MCF 10A (cell line): ENCODE data around the gene ZBTB48. TPM values are rescaled to one million over a fixed set of nuclear protein-coding genes. Genes with fewer than 3 reads are reported as not detected.
A peak's percentile ranks its signal among the peaks of the same experiment; 100 is the strongest.
"Not testable (repeated sequence)": the region's sequence is repeated elsewhere in the genome, so short reads cannot be mapped to it uniquely, and the experiment has no call there.

Experiments used
- BruUV-seq: library from RNA; stranded (reverse); fragments of 400-500 nt; replicated peaks from 2 replicates; lab custom pipeline; 2021; lab: Mats Ljungman, UMichigan
- CTCF ChIA-PET: fragments of 300-600 bp; sonication (Branson Sonifier 250); formaldehyde crosslinking; extraction: SDS; loops from one replicate; lab custom pipeline; 2021; ENCODE audit warnings: antibody characterized with exemption, inconsistent platforms; lab: Yijun Ruan, JAX
- POLR2A ChIA-PET: fragments of 300-600, 350-650 bp; sonication (Branson Sonifier 250); formaldehyde crosslinking; extraction: SDS; loops from one replicate; lab custom pipeline; 2020; ENCODE audit warnings: antibody characterized with exemption, inconsistent platforms; lab: Yijun Ruan, JAX
- DNase-seq: peaks from one replicate; pipeline ENCODE4 v3.0.0-alpha.2; 2018; ENCODE audit not compliant: unreplicated experiment
- H3K27ac Mint-ChIP-seq: one replicate; pipeline ENCODE4 v1.8.0; 2022; ENCODE audit warnings: mild to moderate bottlenecking, low read depth, mixed read lengths; ENCODE audit not compliant: unreplicated experiment
- H3K27me3 Mint-ChIP-seq: one replicate; pipeline ENCODE4 v1.8.0; 2022; ENCODE audit warnings: mixed read lengths; ENCODE audit not compliant: insufficient read depth, unreplicated experiment
- H3K36me3 Mint-ChIP-seq: one replicate; pipeline ENCODE4 v1.8.0; 2022; ENCODE audit warnings: mild to moderate bottlenecking, moderate library complexity, mixed read lengths; ENCODE audit not compliant: insufficient read depth, unreplicated experiment
- H3K4me1 Mint-ChIP-seq: one replicate; pipeline ENCODE4 v1.8.0; 2022; ENCODE audit warnings: mixed read lengths; ENCODE audit not compliant: insufficient read depth, unreplicated experiment
- H3K4me3 Mint-ChIP-seq: one replicate; pipeline ENCODE4 v1.8.0; 2022; ENCODE audit warnings: mild to moderate bottlenecking, moderate library complexity, mixed read lengths; ENCODE audit not compliant: unreplicated experiment
- H3K9me3 Mint-ChIP-seq: one replicate; pipeline ENCODE4 v1.8.0; 2022; ENCODE audit warnings: mixed read lengths; ENCODE audit not compliant: unreplicated experiment
- intact Hi-C: fragments of 100-400 bp; cut with micrococcal nuclease; formaldehyde crosslinking; loops from 2 replicates; pipeline ENCODE4 v1.14.1; 2022
- total RNA-seq: library from RNA; stranded (reverse); gene quantifications from 2 replicates; pipeline ENCODE4 v1.2.3, GENCODE V29; 2022
- TF ChIP-seq, protein P1 (sequence below): fragments of 200-600 bp; IDR thresholded peaks from one replicate; pipeline ENCODE4 v1.8.0; 2022; ENCODE audit warnings: antibody characterized with exemption, mild to moderate bottlenecking; ENCODE audit not compliant: unreplicated experiment

Gene ZBTB48
- total RNA-seq, 1 experiment from 2014 or later: 40.6 TPM

DNA sequence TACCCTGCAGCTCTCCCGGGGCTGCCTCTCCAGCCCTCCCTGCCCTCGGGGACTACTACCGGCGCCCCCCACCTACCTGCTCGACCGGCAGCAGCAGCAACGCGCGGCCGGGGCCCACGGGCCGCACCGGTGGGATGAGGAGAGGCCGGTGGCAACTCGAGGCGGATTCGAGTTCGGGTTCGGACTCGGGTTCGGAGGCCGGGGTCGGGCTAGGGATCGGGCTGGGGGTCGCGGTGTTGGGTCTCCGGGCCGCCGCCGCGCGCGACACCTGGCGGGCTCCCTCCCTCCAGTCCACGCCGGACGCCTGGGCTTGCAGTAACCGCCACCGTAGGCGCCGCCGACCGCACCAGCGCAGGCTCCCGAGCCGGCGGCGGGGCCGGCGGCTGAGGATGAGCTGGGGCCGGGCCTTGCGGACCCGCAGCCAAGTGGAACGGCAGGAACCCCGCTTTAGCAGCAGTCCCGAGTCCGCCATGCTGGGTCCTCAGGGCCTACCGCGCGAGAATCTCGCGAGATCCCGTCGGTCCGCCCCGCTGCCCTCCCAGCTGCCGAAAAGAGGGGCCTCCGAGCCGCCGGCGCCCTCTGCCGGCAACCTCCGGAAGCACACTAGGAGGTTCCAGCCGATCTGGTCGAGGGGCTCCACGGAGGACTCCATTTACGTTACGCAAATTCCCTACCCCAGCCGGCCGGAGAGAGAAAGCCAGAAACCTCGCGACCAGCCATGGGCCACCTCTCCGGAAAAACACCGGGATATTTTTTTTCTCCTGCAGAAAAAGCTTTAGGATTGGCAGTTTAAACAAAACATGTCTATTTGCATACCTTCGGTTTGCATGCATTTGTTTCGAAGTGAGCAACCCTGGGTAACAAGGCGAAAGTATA lies 25.5 kb upstream of the ZBTB48 start, which contains the start of gene NOL9:
NOL9 (minus strand) TSS at position 483 of the 876 bp plus-strand sequence; CDS start at position 472, 11 bp downstream.
- H3K9me3 Mint-ChIP-seq: no peaks in the 10 kb centered on the region
- peak within 1 kb of the TSS; percentile 74 for H3K4me3 Mint-ChIP-seq
- H3K27me3 Mint-ChIP-seq: no peaks in the 10 kb centered on the region
- BruUV-seq: no TSS peak
- peaks cover 30% of the 10 kb centered on the region for H3K36me3 Mint-ChIP-seq
- TF ChIP-seq, protein P1, sequence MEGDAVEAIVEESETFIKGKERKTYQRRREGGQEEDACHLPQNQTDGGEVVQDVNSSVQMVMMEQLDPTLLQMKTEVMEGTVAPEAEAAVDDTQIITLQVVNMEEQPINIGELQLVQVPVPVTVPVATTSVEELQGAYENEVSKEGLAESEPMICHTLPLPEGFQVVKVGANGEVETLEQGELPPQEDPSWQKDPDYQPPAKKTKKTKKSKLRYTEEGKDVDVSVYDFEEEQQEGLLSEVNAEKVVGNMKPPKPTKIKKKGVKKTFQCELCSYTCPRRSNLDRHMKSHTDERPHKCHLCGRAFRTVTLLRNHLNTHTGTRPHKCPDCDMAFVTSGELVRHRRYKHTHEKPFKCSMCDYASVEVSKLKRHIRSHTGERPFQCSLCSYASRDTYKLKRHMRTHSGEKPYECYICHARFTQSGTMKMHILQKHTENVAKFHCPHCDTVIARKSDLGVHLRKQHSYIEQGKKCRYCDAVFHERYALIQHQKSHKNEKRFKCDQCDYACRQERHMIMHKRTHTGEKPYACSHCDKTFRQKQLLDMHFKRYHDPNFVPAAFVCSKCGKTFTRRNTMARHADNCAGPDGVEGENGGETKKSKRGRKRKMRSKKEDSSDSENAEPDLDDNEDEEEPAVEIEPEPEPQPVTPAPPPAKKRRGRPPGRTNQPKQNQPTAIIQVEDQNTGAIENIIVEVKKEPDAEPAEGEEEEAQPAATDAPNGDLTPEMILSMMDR: peak; percentile 94
- DNase-seq: peak; percentile 87
- ChIA-PET POLR2A (interaction anchor here (0.6 to 3.9 kb wide), 11 partner anchors 24 to 64 kb away, joined by 3 to 33 read pairs (median 5); partner anchors contain the start of genes PLEKHG5 and ZBTB48), CTCF (interaction anchor here (0.5 to 3.9 kb wide), 30 partner anchors 8 to 266 kb away, joined by 3 to 37 read pairs (median 6); partner anchors contain the start of gene PLEKHG5)
- peaks cover 9% of the 10 kb centered on the region for H3K4me1 Mint-ChIP-seq
- intact Hi-C loops: loop anchor here (1.0 kb wide), 2 partner anchors 46 to 68 kb away; no protein-coding TSS in a partner anchor
- peak within 1 kb of the TSS; percentile 74 for H3K27ac Mint-ChIP-seq

DNA sequence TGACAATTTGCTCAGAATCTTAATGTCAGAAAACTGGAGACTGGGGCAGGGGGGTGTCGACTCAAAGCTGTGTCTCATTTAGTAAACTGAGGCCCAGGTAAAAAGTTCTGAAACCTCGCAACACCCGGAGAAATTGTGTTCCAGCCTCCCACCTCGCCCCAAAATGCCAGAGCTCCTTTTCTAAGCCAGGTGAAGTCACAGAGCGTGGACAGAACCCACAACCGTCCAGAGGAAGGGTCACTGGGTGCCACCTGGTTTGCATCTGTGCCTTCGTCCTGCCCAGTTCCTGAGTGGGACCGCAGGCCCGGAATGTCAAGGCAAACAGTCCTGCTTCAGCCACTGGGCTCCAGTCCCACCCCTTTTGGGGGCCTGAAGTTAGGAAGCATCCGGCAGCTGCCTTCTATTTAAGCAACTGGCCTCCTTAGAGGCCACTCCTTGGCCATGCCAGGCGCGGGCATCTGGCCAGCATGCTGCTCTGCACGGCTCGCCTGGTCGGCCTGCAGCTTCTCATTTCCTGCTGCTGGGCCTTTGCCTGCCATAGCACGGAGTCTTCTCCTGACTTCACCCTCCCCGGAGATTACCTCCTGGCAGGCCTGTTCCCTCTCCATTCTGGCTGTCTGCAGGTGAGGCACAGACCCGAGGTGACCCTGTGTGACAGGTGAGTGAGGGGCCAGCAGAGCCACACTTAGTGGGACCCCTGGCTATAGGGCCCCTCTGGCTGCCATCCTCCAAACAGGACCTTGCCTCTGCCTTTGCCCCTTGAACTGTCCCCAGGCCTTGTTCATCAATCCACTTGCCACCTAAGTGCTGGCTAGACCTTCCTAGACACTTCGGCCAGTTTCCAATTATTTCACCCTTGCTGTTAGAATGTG lies 24.7 kb upstream of the ZBTB48 start, which contains the start of gene TAS1R1:
TAS1R1 (plus strand) TSS at position 401 of the 872 bp plus-strand sequence; CDS start at position 468, 67 bp downstream.
- TF ChIP-seq, protein P1: no peak
- Mint-ChIP-seq H3K36me3 (peaks cover 22% of the 10 kb centered on the region), H3K27me3 (no peaks in the 10 kb centered on the region), H3K9me3 (no peaks in the 10 kb centered on the region), H3K27ac (peak within 1 kb of the TSS; percentile 16), H3K4me1 (peaks cover 9% of the 10 kb centered on the region), H3K4me3 (peak within 1 kb of the TSS; percentile 74)
- ChIA-PET POLR2A (interaction anchor here (0.6 to 3.9 kb wide), 10 partner anchors 23 to 65 kb away, joined by 3 to 33 read pairs (median 5); partner anchors contain the start of genes PLEKHG5 and ZBTB48), CTCF (interaction anchor here (0.5 to 3.9 kb wide), 30 partner anchors 8 to 304 kb away, joined by 3 to 37 read pairs (median 5); partner anchors contain the start of gene PLEKHG5)
- no TSS peak for BruUV-seq
- DNase-seq: no peak
- intact Hi-C loops: loop anchor here (1.0 kb wide), 2 partner anchors 45 to 69 kb away; no protein-coding TSS in a partner anchor

DNA sequence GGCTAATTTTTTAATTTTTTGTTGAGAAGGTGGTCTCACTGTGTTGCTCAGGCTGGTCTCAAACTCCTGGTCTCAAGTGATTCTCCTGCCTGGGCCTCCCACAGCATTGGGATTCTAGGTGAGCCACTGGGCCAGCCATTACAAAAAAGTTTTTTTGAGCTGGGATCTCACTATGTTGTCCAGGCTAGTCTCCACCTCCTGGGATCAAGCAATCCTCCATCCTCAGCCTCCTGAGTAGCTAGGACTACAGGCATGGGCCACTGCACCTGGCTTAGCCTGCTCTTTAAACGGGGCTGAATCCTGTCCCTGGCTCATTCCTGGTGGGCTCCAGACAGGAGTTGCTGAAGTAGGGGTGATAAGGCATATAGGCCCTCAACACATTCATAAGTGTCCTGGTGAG lies 22.2 kb upstream of the ZBTB48 start:
- intact Hi-C loops: no loop called here
- Mint-ChIP-seq H3K4me1 (peaks cover 6% of the 10 kb centered on the region), H3K27me3 (no peaks in the 10 kb centered on the region), H3K4me3 (no peak overlapping the region), H3K9me3 (no peaks in the 10 kb centered on the region), H3K27ac (no peak overlapping the region), H3K36me3 (peaks cover 4% of the 10 kb centered on the region)
- DNase-seq: no peak
- ChIA-PET CTCF (interaction anchor here (0.6 to 1.1 kb wide), 4 partner anchors 19 to 85 kb away, joined by 3 to 5 read pairs (median 3); no protein-coding TSS in a partner anchor), POLR2A (interaction anchor here (1.0 to 1.2 kb wide), 4 partner anchors 22 to 69 kb away, joined by 3 to 4 read pairs (median 3); partner anchors contain the start of gene ZBTB48)
- no TSS peak for BruUV-seq
- TF ChIP-seq, protein P1: no peak

DNA sequence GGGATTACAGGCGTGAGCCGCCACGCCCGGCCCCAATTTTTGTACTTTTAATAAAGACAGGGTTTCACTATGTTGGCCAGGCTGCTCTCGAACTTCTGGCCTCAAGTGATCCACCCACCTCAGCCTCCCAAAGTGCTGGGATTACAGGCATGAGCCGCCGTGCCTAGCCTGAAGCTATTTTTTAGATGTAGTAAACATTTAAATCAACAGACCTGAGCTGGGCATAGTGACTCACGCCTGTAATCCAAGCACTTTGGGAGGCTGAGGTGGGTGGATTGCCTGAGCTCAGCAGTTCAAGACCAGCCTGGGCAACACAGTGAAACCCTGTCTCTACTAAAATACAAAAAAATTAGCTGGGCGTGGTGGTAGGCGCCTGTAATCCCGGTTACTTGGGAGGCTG lies 20.6 kb upstream of the ZBTB48 start:
- CTCF ChIA-PET: interaction anchor here (0.6 to 0.8 kb wide), 3 partner anchors 13 to 312 kb away, joined by 3 to 4 read pairs (median 3); no protein-coding TSS in a partner anchor
- intact Hi-C loops: not testable (repeated sequence)

More for the DNA sequence above, 20.6 kb upstream of the ZBTB48 start:
- H3K4me3 Mint-ChIP-seq, H3K36me3 Mint-ChIP-seq, H3K27ac Mint-ChIP-seq, H3K9me3 Mint-ChIP-seq, H3K27me3 Mint-ChIP-seq, BruUV-seq, H3K4me1 Mint-ChIP-seq: not testable (repeated sequence)
- POLR2A ChIA-PET: interaction anchor here (0.6 to 0.9 kb wide), 2 partner anchors 19 to 21 kb away, joined by 3 to 5 read pairs; partner anchors contain the start of gene ZBTB48
- peak; percentile 30 for DNase-seq
